BLaER1 treated with 17β-estradiol and CSF1 and Interleukin-3, amounts not matched to agents 10 nM and 100 nM (cell line): ENCODE results near the gene EFR3B.
A peak's percentile ranks its signal among the peaks of the same experiment; 100 is the strongest.
"Not testable (repeated sequence)": the region's sequence is repeated elsewhere in the genome, so short reads cannot be mapped to it uniquely, and the experiment has no call there.

Source experiments
- H3K27ac ChIP-seq, 11 experiments: shearing (Covaris generic); formaldehyde crosslinking; 2 replicates each; pipeline ENCODE4 v1.8.1; 2022
- H3K27me3 ChIP-seq, 11 experiments: shearing (Covaris generic); formaldehyde crosslinking; 2 replicates each; pipeline ENCODE4 v1.8.1; 2022
- H3K36me3 ChIP-seq, 11 experiments: shearing (Covaris generic); formaldehyde crosslinking; 2 replicates each; pipeline ENCODE4 v1.8.1; 2022
- H3K4me1 ChIP-seq, 10 experiments: shearing (Covaris generic); formaldehyde crosslinking; 2 replicates each; pipeline ENCODE4 v1.8.1; 2022
- H3K4me2 ChIP-seq, 11 experiments: shearing (Covaris generic); formaldehyde crosslinking; 2 replicates each; pipeline ENCODE4 v1.8.1; 2022
- H3K4me3 ChIP-seq, 10 experiments: shearing (Covaris generic); formaldehyde crosslinking; 2 replicates each; pipeline ENCODE4 v1.8.1; 2022
- H3K9ac ChIP-seq, 11 experiments: shearing (Covaris generic); formaldehyde crosslinking; 2 replicates each; pipeline ENCODE4 v1.8.1; 2022
- H3K9me3 ChIP-seq, 11 experiments: shearing (Covaris generic); formaldehyde crosslinking; replicated peaks in 1 of 11; 2 replicates each; pipeline ENCODE4 v1.8.1; 2022
- H4K20me1 ChIP-seq, 11 experiments: shearing (Covaris generic); formaldehyde crosslinking; 2 replicates each; pipeline ENCODE4 v1.8.1; 2022
- Cebpa-rat ChIP-seq, 11 experiments: shearing (Covaris generic); IDR thresholded peaks; 2 replicates each; pipeline ENCODE4 v1.8.1; 2022

Gene EFR3B

DNA sequence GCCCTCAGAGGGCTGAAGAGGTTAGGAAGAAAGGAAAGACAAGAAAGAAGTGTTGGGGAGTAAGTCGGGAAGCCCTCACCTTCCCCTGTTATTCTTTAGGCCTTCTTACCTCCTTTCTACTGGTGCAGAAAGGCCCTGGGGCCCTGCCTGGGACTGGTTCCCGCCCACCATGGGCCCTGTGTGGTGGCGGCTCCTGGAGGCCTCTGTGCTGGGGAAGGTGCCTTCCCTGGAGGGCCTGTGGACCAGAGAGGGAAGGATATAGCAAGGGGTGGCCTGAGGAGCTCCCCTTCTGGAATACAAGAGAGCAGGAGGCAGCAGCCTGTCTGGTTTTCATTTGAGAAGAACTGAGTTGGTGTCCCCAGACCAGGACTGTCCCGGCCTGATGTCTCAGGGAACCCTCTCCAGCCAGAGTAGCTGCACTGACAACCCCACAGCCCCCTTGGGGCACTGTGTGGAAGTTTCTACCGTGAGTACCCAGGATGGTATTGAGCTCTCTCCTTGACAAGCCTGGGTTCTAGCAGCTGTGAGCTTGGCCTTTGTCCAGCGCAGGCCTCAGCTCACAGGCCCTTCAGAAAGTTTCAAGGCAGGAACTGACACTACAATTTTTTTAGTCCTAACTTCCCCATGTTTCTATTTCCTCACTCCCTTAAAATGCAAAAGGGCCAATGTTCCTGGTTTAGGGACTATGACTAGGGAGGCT is 47.1 kb downstream of the EFR3B start:
- peaks cover 0 to 5% (median 0%) of the 10 kb centered on the region in 11 experiments; a peak in 1 of 22 replicates for H4K20me1 ChIP-seq
- H3K4me1 ChIP-seq, result peaks cover 0 to 16% (median 10%) of the 10 kb centered on the region in 10 experiments; a peak in 15 of 20 replicates
- H3K4me3 ChIP-seq, result no peak overlapping the region
- no peaks in the 10 kb centered on the region for H3K27me3 ChIP-seq
- no peaks in the 10 kb centered on the region for H3K9me3 ChIP-seq
- TF ChIP-seq Cebpa-rat (IDR thresholded peaks at IDR 0.05), result no peak
- peak overlapping the region in 2 of 11 experiments; percentile 39 to 52; a peak in 3 of 22 replicates for H3K9ac ChIP-seq
- H3K27ac ChIP-seq, result peak overlapping the region in 3 of 11 experiments; percentile 40 to 47 (median 43); a peak in 5 of 22 replicates
- H3K36me3 ChIP-seq, result no peaks in the 10 kb centered on the region
- H3K4me2 ChIP-seq, result peak overlapping the region in 6 of 11 experiments; percentile 24 to 67 (median 47); a peak in 9 of 22 replicates

DNA sequence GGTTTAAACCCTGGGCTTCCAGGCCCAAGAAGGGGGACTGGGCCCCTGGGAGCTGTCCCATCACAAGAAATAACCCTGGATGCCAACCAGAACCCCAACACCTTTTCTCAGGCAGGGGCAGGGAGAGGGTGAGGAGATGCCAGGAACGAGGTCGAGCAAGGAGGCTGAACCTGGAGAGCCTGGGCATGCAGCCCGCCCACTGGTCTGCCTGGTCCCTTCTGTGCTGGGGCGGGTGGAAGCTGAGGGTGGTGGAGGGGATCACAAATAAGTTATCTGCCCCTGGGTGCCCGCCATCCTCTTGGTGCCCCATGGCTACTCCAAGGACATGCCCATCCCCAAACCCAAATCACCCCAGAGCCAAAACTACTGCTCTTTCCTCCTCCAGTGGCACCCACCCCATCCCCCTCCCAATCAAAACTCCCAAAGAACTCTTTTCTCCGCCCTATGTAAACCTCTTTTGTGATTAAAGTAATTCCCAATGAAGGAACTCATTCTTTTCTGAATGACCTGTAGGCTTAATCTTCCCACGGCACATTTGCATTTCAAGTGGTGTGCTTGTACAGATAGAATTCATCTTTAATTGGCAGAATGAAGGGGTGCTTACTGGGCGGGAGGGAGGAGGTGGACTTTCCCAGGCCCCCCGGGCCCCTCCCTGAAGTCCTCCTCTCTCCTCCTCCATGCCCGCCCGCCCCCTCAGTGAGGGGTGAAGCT is 47.9 kb downstream of the EFR3B start:
- Histone ChIP-seq H3K27me3 (no peaks in the 10 kb centered on the region), H4K20me1 (peaks cover 0 to 5% (median 0%) of the 10 kb centered on the region in 11 experiments; a peak in 1 of 22 replicates), H3K9me3 (no peaks in the 10 kb centered on the region), H3K4me3 (no peak overlapping the region), H3K4me1 (peaks cover 0 to 16% (median 10%) of the 10 kb centered on the region in 10 experiments; a peak in 13 of 20 replicates), H3K27ac (peak overlapping the region in 3 of 11 experiments; percentile 40 to 47 (median 43); a peak in 3 of 22 replicates), H3K9ac (peak overlapping the region in 1 of 11 experiments; percentile 52; a peak in 2 of 22 replicates), H3K36me3 (no peaks in the 10 kb centered on the region), H3K4me2 (peak overlapping the region in 5 of 11 experiments; percentile 24 to 67 (median 61); a peak in 8 of 22 replicates)
- TF ChIP-seq Cebpa-rat (IDR thresholded peaks at IDR 0.05), result no peak

DNA sequence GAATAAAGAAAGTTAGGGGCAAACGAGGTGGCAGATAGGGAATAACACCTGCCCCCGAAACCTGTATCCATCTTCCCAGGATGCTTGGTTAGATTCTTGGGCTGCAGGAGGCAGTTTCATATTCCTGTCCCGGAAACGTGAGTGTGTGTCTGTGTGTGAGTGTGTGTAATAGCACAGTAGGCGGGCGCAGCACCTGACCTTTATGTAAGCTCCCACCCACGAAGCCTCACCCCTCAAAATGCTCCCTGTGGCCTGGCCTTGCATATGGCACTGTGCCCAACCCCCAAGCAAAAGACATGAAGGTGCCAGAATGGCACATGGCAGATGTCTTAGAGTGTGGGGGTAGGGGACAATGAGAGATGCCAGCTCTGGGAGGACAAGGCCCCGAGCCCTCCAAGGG is 48.9 kb downstream of the EFR3B start:
- Histone ChIP-seq H4K20me1 (peaks cover 0 to 5% (median 0%) of the 10 kb centered on the region in 11 experiments; a peak in 1 of 22 replicates), H3K27me3 (no peaks in the 10 kb centered on the region), H3K9me3 (no peaks in the 10 kb centered on the region), H3K9ac (no peak overlapping the region), H3K27ac (no peak overlapping the region), H3K4me2 (no peak overlapping the region), H3K36me3 (no peaks in the 10 kb centered on the region), H3K4me3 (no peak overlapping the region), H3K4me1 (peaks cover 0 to 16% (median 10%) of the 10 kb centered on the region in 10 experiments; a peak in 13 of 20 replicates)
- no peak for TF ChIP-seq Cebpa-rat (IDR thresholded peaks at IDR 0.05)

DNA sequence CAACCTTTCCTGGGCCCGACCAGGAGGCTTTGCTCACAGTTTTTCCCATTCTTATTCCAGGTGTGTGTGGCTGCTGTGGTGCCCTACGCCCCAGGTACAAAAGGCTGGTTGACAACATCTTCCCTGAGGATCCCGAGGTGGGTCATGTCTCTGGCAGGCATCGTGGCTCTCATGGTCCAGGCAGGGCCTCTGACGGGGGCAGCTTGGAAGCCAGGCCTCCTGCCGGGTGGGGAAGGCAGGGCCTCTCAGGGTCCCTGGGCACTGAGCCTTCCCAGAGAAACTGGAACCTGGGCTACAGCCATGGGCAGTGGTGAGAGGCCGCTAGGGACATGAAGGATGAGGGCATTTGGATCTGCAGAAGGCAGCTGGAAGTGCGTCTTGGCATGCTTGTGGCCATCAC is 49.4 kb downstream of the EFR3B start:
- H3K4me2 ChIP-seq, result no peak overlapping the region
- H3K4me1 ChIP-seq, result peaks cover 0 to 16% (median 10%) of the 10 kb centered on the region in 10 experiments; a peak in 13 of 20 replicates
- H3K27ac ChIP-seq, result no peak overlapping the region
- H3K4me3 ChIP-seq, result no peak overlapping the region
- H3K9me3 ChIP-seq, result no peaks in the 10 kb centered on the region
- no peaks in the 10 kb centered on the region for H3K27me3 ChIP-seq
- no peaks in the 10 kb centered on the region for H3K36me3 ChIP-seq
- no peak overlapping the region for H3K9ac ChIP-seq
- H4K20me1 ChIP-seq, result peaks cover 0 to 5% (median 0%) of the 10 kb centered on the region in 11 experiments; a peak in 1 of 22 replicates
- no peak for TF ChIP-seq Cebpa-rat (IDR thresholded peaks at IDR 0.05)

DNA sequence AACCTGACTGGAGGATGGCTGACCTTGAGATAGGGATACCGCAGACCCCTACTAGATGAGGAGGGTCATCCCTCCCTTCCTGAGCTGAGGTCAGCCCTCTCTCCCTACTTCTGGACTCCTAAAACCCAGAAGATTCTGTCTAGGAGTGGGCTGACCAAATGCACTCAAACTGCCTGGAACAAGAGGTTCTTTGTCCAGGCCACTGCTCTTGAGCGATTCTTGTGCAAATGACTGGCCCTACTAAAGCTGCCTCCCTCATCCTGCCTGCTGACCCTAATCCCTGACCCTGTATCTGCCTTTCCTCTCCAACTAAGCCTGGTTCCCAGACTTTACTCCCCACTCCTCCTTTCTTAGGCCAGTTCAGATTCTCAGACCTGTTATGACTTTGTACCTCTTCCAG is 56.2 kb downstream of the EFR3B start:
- Histone ChIP-seq H3K27me3 (no peaks in the 10 kb centered on the region), H3K4me1 (peaks cover 0 to 5% (median 0%) of the 10 kb centered on the region in 10 experiments; a peak in 1 of 20 replicates), H3K27ac (no peak overlapping the region), H4K20me1 (no peaks in the 10 kb centered on the region), H3K9ac (no peak overlapping the region), H3K4me2 (no peak overlapping the region), H3K4me3 (no peak overlapping the region), H3K9me3 (no peaks in the 10 kb centered on the region), H3K36me3 (no peaks in the 10 kb centered on the region)
- no peak for TF ChIP-seq Cebpa-rat (IDR thresholded peaks at IDR 0.05)

DNA sequence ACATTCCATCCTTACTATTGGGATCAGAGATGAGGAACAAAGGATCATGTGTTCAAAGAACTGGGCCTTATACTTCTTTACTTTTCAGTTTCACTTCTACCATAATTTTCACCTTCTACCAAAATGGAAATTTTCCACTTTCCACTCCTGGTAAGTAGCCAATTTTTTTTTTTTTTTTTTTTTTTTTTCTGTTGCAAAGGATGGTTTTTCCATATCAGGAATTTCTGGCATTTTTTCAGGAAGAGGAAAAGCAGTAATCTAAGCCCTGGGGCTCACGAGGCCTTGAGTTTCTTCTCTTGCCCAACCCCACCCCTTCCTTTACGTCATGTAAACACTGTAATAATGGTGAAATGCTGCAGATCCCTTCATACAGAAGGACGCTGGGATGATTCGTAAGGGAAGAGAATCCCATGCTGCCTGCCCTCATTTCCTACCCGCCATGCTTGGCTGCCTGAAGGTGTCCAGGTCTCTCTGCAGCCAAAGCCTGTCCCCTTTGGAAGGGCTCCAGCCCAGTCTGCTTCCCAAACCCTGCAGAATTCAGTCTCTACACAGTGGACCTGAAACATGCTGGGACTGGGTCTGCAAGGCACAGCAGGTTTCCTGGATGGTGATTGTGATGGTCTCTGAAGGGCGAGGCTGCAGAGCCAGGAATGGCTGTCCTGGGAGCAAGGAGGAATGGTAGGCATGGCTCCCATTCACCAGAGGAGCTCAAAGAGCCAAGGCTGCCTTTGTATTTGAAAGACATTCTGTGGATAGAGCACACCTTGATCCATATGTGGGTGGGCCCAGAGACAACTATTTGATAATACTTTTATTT is 57.0 kb downstream of the EFR3B start:
- peaks cover 0 to 5% (median 0%) of the 10 kb centered on the region in 10 experiments; a peak in 1 of 20 replicates for H3K4me1 ChIP-seq
- H3K4me3 ChIP-seq, result no peak overlapping the region
- H3K9me3 ChIP-seq, result no peaks in the 10 kb centered on the region
- H4K20me1 ChIP-seq, result no peaks in the 10 kb centered on the region
- H3K27ac ChIP-seq, result no peak overlapping the region
- peak overlapping the region in 1 of 11 experiments; percentile 19; a peak in 1 of 22 replicates for H3K4me2 ChIP-seq
- TF ChIP-seq Cebpa-rat (IDR thresholded peaks at IDR 0.05), result no peak
- H3K27me3 ChIP-seq, result no peaks in the 10 kb centered on the region
- H3K36me3 ChIP-seq, result no peaks in the 10 kb centered on the region
- H3K9ac ChIP-seq, result no peak overlapping the region

DNA sequence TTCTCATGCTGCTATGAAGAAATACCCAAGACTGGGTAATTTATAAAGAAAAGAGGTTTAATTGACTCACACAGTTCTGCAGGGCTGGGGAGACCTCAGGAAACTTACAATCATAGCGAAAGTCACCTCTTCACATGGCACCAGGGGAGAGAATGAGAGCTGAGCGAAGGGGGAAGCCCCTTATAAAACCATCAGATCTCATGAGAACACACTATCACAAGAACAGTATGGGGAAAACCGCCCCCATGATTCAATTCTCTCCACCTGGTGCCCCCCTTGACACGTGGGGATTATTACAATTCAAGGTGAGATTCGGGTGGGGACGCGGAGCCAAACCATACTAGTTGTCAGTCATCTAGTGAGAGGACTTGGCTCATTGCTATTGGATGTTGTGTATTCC is 60.5 kb downstream of the EFR3B start:
- H3K4me3 ChIP-seq, H3K27ac ChIP-seq, H3K27me3 ChIP-seq, H4K20me1 ChIP-seq, H3K36me3 ChIP-seq, H3K4me2 ChIP-seq, H3K9me3 ChIP-seq, H3K9ac ChIP-seq: not testable (repeated sequence)
- H3K4me1 ChIP-seq, result peaks cover 0 to 23% (median 14%) of the 10 kb centered on the region in 10 experiments; a peak in 16 of 20 replicates

DNA sequence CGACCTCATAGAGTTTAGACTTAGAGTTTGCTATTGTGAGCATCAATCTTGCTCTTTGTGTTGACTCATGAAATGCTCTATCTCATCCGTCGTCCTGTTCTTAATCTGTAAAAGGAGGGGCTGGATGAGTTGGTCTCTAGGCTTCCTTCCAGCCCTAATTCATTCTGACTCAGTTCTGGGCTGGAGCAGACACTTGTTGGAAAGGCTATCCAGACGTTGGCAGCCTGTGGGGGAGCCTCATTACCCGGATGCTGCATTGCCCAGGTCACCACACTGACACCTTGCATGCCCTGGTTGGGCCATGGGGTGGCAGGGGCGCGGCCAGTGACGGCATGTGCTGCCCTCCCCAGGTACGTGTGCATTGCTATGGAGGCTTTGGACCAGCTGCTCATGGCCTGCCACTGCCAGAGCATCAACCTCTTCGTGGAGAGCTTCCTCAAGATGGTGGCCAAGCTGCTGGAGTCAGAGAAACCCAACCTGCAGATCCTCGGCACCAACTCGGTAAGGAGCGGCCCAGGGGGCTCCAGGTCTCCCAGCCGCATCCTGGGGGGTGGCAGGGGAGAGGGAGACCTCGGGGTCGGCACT is 61.5 kb downstream of the EFR3B start:
- H3K36me3 ChIP-seq, result no peaks in the 10 kb centered on the region
- H4K20me1 ChIP-seq, result no peaks in the 10 kb centered on the region
- no peaks in the 10 kb centered on the region for H3K9me3 ChIP-seq
- H3K27ac ChIP-seq, result no peak overlapping the region
- TF ChIP-seq Cebpa-rat (IDR thresholded peaks at IDR 0.05), result no peak
- no peak overlapping the region for H3K4me3 ChIP-seq
- no peak overlapping the region for H3K4me2 ChIP-seq
- H3K4me1 ChIP-seq, result peaks cover 0 to 23% (median 14%) of the 10 kb centered on the region in 10 experiments; a peak in 16 of 20 replicates
- no peak overlapping the region for H3K9ac ChIP-seq
- H3K27me3 ChIP-seq, result no peaks in the 10 kb centered on the region
